ENCODE data around the gene PMEPA1. TPM values are rescaled to one million over a fixed set of nuclear protein-coding genes. Genes with fewer than 3 reads are reported as not detected.

Gene PMEPA1
- polyA plus RNA-seq, 1 experiment = 4.3 TPM

DNA sequence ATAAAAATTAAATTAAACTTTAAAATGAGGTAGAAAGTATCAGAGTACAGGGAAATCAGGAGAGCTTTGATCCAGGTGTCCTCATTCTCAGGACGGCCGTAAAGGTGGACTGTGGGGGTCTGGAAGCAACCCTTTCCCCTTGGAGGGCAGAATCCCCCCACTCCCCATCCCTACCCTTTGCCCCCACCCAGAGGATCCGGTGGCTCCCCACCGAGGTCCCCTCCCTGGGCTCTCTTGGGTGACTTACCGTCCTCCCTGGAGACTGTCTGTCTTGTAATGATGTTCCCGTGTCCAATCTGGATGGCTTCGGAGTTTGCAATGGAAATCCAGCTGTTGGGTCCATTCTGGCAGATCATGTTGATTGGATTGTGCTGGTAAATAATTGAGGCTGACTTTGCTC, 96.9 kb downstream of the PMEPA1 start:
- TF ChIP-seq, protein P1, sequence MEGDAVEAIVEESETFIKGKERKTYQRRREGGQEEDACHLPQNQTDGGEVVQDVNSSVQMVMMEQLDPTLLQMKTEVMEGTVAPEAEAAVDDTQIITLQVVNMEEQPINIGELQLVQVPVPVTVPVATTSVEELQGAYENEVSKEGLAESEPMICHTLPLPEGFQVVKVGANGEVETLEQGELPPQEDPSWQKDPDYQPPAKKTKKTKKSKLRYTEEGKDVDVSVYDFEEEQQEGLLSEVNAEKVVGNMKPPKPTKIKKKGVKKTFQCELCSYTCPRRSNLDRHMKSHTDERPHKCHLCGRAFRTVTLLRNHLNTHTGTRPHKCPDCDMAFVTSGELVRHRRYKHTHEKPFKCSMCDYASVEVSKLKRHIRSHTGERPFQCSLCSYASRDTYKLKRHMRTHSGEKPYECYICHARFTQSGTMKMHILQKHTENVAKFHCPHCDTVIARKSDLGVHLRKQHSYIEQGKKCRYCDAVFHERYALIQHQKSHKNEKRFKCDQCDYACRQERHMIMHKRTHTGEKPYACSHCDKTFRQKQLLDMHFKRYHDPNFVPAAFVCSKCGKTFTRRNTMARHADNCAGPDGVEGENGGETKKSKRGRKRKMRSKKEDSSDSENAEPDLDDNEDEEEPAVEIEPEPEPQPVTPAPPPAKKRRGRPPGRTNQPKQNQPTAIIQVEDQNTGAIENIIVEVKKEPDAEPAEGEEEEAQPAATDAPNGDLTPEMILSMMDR (IDR thresholded peaks at IDR 0.05; ENCODE audit: low read depth, low read length) = no peak
- peaks cover 3% of the 10 kb centered on the region for H3K27me3 ChIP-seq (ENCODE audit: control insufficient read depth, insufficient read depth, low read length)
- DNase-seq (ENCODE audit: low read depth, low spot score) = no peak
- POLR2A ChIA-PET = no interaction called here
- CTCF ChIA-PET = interaction anchor here (1.2 to 1.3 kb wide), 2 partner anchors 15 to 41 kb away, joined by 3 read pairs; no protein-coding TSS in a partner anchor
- H3K9me3 ChIP-seq (ENCODE audit: control insufficient read depth, insufficient read depth, low read length) = no peaks in the 10 kb centered on the region; the same call in 1 of the 2 replicates
- H3K27ac ChIP-seq (ENCODE audit: low read depth, low read length) = no peak overlapping the region
- H3K4me3 ChIP-seq (ENCODE audit: low read depth, low read length) = no peak overlapping the region

DNA sequence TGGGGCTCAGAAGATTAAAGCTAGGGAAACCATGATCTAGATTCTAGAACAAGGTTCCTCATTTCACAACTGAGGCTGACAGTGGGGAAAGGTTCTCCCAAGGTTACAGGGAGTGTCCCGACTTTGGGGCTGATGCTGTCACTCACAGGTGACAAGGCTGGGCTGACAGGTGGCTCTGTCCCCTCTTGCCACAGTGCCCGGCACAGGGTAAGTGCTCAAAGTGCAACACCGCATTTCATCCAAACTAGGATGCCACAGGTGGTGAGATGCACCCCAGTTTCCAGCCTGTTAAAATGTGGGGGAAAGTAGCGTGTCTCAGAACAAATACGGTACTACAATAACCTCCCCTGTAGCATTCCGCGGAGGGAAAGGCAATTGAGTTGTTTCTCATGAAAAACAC, 97.4 kb downstream of the PMEPA1 start:
- POLR2A ChIA-PET = no interaction called here
- CTCF ChIA-PET = interaction anchor here (1.3 kb wide), 1 partner anchor 41 kb away, joined by 3 read pairs; no protein-coding TSS in a partner anchor
- Histone ChIP-seq H3K9me3 (ENCODE audit: control insufficient read depth, insufficient read depth, low read length) (no peaks in the 10 kb centered on the region; the same call in 1 of the 2 replicates), H3K27me3 (ENCODE audit: control insufficient read depth, insufficient read depth, low read length) (peaks cover 3% of the 10 kb centered on the region), H3K4me3 (ENCODE audit: low read depth, low read length) (no peak overlapping the region), H3K27ac (ENCODE audit: low read depth, low read length) (no peak overlapping the region)
- DNase-seq (ENCODE audit: low read depth, low spot score) = no peak
- TF ChIP-seq, protein P1 (IDR thresholded peaks at IDR 0.05; ENCODE audit: low read depth, low read length) = no peak

GRCh38 chr20:57611586-57612311, 98.1 kb downstream of the PMEPA1 start:
- TF ChIP-seq, protein P1 (IDR thresholded peaks at IDR 0.05; ENCODE audit: low read depth, low read length) = no peak
- H3K4me3 ChIP-seq (ENCODE audit: low read depth, low read length) = no peak overlapping the region
- H3K27ac ChIP-seq (ENCODE audit: low read depth, low read length) = no peak overlapping the region
- DNase-seq (ENCODE audit: low read depth, low spot score) = no peak
- H3K27me3 ChIP-seq (ENCODE audit: control insufficient read depth, insufficient read depth, low read length) = peaks cover 3% of the 10 kb centered on the region
- CTCF ChIA-PET = interaction anchor here (1.3 kb wide), 1 partner anchor 42 kb away, joined by 3 read pairs; no protein-coding TSS in a partner anchor
- no peaks in the 10 kb centered on the region; the same call in 1 of the 2 replicates for H3K9me3 ChIP-seq (ENCODE audit: control insufficient read depth, insufficient read depth, low read length)
- POLR2A ChIA-PET = no interaction called here

DNA sequence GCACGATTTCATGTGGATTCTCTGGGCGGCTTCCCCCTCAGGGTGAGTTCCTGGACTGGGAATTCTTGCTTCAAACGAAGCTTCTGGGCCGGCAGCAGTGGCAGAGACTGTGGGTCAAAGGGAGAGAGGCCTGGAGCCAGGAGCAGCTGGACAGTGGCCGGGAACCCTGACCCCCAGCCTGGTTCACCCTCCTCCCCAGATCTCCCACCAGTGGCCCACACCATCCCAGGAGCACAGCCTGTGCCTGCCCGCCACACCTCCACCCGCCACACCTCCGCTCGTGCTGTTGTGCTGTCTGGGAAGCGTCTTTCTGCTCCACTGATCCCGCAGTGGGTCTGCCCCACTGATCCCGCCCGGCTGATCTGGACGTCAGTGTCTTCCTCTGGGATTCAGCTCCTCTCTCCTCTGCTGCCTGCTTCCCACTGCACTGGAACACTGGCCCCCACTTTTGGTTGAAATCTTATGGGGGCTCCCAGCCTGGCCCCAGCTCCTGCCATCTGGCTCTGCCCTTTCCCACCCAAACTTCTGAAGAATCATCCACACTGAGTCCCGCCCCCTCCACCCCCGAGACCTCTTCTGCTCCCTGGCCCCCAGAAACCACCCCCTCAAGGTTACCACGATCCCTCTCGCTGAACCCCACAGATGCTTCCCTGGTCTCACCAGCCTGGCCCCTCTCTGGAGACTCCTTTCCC, 99.4 kb downstream of the PMEPA1 start:
- no peak overlapping the region for H3K4me3 ChIP-seq (ENCODE audit: low read depth, low read length)
- peaks cover 3% of the 10 kb centered on the region for H3K27me3 ChIP-seq (ENCODE audit: control insufficient read depth, insufficient read depth, low read length)
- H3K27ac ChIP-seq (ENCODE audit: low read depth, low read length) = no peak overlapping the region
- CTCF ChIA-PET = no interaction called here
- TF ChIP-seq, protein P1 (IDR thresholded peaks at IDR 0.05; ENCODE audit: low read depth, low read length) = no peak
- H3K9me3 ChIP-seq (ENCODE audit: control insufficient read depth, insufficient read depth, low read length) = no peaks in the 10 kb centered on the region; the same call in 1 of the 2 replicates
- POLR2A ChIA-PET = no interaction called here
- DNase-seq (ENCODE audit: low read depth, low spot score) = no peak

DNA sequence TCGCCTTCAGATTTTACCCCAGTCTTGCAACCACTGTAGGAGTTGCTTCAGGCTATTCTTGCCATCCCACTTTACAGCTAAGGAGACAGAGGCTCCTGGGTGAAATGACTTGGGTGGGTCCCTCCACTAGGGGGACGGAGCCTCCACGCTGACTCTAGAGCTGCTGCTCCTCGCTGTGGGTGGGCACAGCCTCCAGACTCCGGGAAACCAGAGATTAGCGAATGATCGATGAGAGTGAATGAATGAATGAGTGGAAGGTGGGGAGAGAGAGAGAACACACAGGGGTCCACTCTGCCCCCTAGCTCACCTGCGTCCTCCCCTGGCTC, 100.0 kb downstream of the PMEPA1 start:
- no peak for DNase-seq (ENCODE audit: low read depth, low spot score)
- Histone ChIP-seq H3K27me3 (ENCODE audit: control insufficient read depth, insufficient read depth, low read length) (peaks cover 3% of the 10 kb centered on the region), H3K9me3 (ENCODE audit: control insufficient read depth, insufficient read depth, low read length) (no peaks in the 10 kb centered on the region; the same call in 1 of the 2 replicates), H3K4me3 (ENCODE audit: low read depth, low read length) (no peak overlapping the region), H3K27ac (ENCODE audit: low read depth, low read length) (no peak overlapping the region)
- CTCF ChIA-PET = interaction anchor here (0.6 kb wide), 1 partner anchor 74 kb away, joined by 3 read pairs; no protein-coding TSS in a partner anchor
- POLR2A ChIA-PET = no interaction called here
- TF ChIP-seq, protein P1 (IDR thresholded peaks at IDR 0.05; ENCODE audit: low read depth, low read length) = 0 out of 2 replicates have a peak, but pooled peaks have one; percentile 10
